Stimulated activated naive CD8-positive, alpha-beta T cell treated with anti-CD3 and anti-CD28 coated beads, Interleukin-15, amount 100 ng/mL, for 72 hours (primary cell): Measurements from ENCODE around the gene TMEM106B.

Source experiments
- ATAC-seq: fragments of 150-1000 bp; cut with Tn5 transposase; 2 replicates; pipeline ENCODE4 v1.10.0; 2021; ENCODE audit warnings: mild to moderate bottlenecking, moderate library complexity
- DNase-seq, 2 donors: peaks; one replicate each; pipeline ENCODE4 v3.0.0; 2021 to 2022
- H3K27ac Mint-ChIP-seq, 2 donors: one replicate each; pipeline ENCODE4 v1.8.0; 2022; ENCODE audit warnings: mild to moderate bottlenecking in 2 of 2, mixed read lengths in 2 of 2, moderate library complexity in 2 of 2
- H3K27me3 Mint-ChIP-seq: one replicate; pipeline ENCODE4 v1.8.0; 2022; ENCODE audit warnings: mixed read lengths
- H3K4me1 Mint-ChIP-seq: one replicate; pipeline ENCODE4 v1.8.0; 2022; ENCODE audit warnings: mild to moderate bottlenecking, mixed read lengths
- H3K4me3 Mint-ChIP-seq, 2 donors: one replicate each; pipeline ENCODE4 v1.8.0; 2022; ENCODE audit warnings: mild to moderate bottlenecking in 2 of 2, mixed read lengths in 2 of 2, moderate library complexity in 1 of 2
- H3K9me3 Mint-ChIP-seq, 2 donors: one replicate each; pipeline ENCODE4 v1.8.0; 2022; ENCODE audit warnings: mixed read lengths in 2 of 2

Gene TMEM106B

GRCh38 chr7:12249706-12250105 is 38.6 kb downstream of the TMEM106B start:
- no peaks in the 10 kb centered on the region for H3K27me3 Mint-ChIP-seq

GRCh38 chr7:12250232-12250631 is 39.1 kb downstream of the TMEM106B start:
- Mint-ChIP-seq H3K27ac (no peak overlapping the region), H3K4me1 (no peaks in the 10 kb centered on the region), H3K4me3 (no peak overlapping the region), H3K9me3 (peaks cover 23 to 30% of the 10 kb centered on the region in 2 donors), H3K27me3 (no peaks in the 10 kb centered on the region)
- ATAC-seq (no peak), DNase-seq (no peak)

More at GRCh38 chr7:12249706-12250105, 38.6 kb downstream of the TMEM106B start:
- H3K4me1 Mint-ChIP-seq = no peaks in the 10 kb centered on the region
- H3K4me3 Mint-ChIP-seq = no peak overlapping the region
- ATAC-seq (no peak), DNase-seq (no peak)
- no peak overlapping the region for H3K27ac Mint-ChIP-seq
- H3K9me3 Mint-ChIP-seq = peaks cover 23 to 30% of the 10 kb centered on the region in 2 donors

DNA sequence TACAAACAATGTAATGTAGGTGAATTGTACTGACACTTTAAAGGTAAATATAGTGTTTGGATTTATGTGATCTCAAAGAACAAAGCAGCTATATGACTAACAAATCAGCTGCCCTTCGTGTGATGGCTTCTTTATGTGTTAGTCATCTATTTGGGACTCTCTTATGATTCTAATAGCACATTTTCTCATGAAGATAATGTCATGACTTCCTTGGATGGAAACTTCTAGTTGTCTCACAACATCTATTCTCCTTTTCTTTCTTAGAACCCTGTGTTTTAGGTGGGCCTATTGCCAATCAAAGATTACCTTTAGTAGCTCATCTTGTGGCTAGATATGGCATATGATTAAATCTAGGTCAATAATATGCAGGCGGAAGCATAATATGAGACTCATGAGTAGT is 45.0 kb downstream of the TMEM106B start:
- no peak overlapping the region for H3K27ac Mint-ChIP-seq
- no peak for DNase-seq
- ATAC-seq = peak; percentile 21

GRCh38 chr7:12257582-12257981 is 46.5 kb downstream of the TMEM106B start:
- ATAC-seq = peak; percentile 97
- Mint-ChIP-seq H3K4me1 (peaks cover 9% of the 10 kb centered on the region), H3K27me3 (no peaks in the 10 kb centered on the region), H3K4me3 (no peak overlapping the region), H3K9me3 (peaks cover 10 to 15% of the 10 kb centered on the region in 2 donors), H3K27ac (no peak overlapping the region)
- DNase-seq = peak; percentile 46 to 55

More for the DNA sequence above, 45.0 kb downstream of the TMEM106B start:
- Mint-ChIP-seq H3K27me3 (no peaks in the 10 kb centered on the region), H3K9me3 (peaks cover 23 to 30% of the 10 kb centered on the region in 2 donors), H3K4me3 (no peak overlapping the region), H3K4me1 (peaks cover 9% of the 10 kb centered on the region)

DNA sequence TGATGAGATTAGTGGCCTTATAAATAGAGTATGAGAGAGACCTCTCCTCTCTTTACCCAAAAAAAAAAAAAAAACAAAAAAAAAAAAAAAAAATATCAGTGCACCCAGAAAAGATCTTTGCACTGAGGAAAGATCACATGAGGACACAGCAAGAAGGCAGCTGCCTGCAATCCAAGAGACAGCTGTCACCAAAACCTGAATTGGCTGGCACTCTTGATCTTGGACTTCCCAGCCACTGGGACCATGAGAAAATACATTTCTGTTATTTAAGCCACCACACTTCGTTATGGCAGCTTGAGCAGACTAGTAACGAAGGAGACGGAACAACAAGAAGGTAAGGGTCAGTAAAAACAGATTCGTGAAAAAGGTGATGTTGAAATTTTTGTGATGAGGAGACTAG is 47.0 kb downstream of the TMEM106B start:
- H3K4me1 Mint-ChIP-seq = peaks cover 9% of the 10 kb centered on the region
- ATAC-seq = no peak

GRCh38 chr7:12267542-12267941 is 56.4 kb downstream of the TMEM106B start:
- no peaks in the 10 kb centered on the region for H3K27me3 Mint-ChIP-seq
- H3K9me3 Mint-ChIP-seq = peaks cover 0 to 8% of the 10 kb centered on the region in 2 donors
- DNase-seq = no peak
- H3K27ac Mint-ChIP-seq = no peak overlapping the region
- no peaks in the 10 kb centered on the region for H3K4me1 Mint-ChIP-seq
- no peak overlapping the region for H3K4me3 Mint-ChIP-seq
- ATAC-seq = no peak

More for the DNA sequence above, 47.0 kb downstream of the TMEM106B start:
- DNase-seq = no peak
- Mint-ChIP-seq H3K27me3 (no peaks in the 10 kb centered on the region), H3K27ac (no peak overlapping the region), H3K4me3 (no peak overlapping the region), H3K9me3 (peaks cover 6 to 10% of the 10 kb centered on the region in 2 donors)

GRCh38 chr7:12269100-12269895 is 58.2 kb downstream of the TMEM106B start:
- Mint-ChIP-seq H3K27me3 (no peaks in the 10 kb centered on the region), H3K4me1 (no peaks in the 10 kb centered on the region), H3K9me3 (peaks cover 0 to 8% of the 10 kb centered on the region in 2 donors), H3K4me3 (no peak overlapping the region), H3K27ac (no peak overlapping the region)
- ATAC-seq (peak; percentile 39), DNase-seq (no peak)

DNA sequence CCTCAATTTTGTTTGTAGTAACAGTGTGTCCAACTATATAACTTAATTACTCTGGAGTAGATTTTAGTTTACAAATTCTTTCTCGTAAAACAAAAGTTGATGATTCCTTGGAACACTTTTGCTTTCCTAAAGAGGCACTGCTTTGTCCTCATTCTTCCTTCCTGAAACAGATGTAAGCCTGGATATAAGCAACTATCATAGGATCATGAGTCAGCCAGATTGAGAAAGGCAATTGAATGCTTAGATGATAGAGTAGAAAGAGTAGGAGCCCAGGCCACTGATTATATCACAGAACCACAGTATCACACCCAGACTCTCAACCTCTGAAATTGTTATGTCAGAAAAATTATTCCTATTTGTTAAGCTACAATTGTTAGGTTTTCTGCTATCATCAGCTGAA is 69.9 kb downstream of the TMEM106B start:
- Mint-ChIP-seq H3K4me3 (no peak overlapping the region), H3K4me1 (no peaks in the 10 kb centered on the region), H3K9me3 (peaks cover 9 to 20% of the 10 kb centered on the region in 2 donors), H3K27ac (no peak overlapping the region), H3K27me3 (no peaks in the 10 kb centered on the region)
- ATAC-seq = no peak
- DNase-seq = no peak

DNA sequence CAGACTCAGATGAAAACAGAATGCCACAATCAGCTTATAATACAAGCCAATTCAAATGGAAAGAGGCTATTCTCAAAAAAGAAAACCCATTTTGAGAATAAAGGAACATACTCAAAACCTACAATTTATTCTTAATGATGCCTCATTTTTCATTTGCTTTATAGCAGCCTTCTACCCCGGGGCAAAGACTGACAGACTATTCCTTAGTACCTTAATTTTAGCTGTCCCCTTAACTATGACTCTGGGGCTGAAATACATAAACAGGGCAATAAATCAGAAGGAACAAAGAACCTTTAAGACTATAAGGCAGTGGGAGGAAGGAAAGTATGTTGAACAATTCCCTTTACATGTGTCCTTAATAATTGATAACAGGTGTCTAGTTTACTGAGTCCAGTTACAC is 76.8 kb downstream of the TMEM106B start:
- Mint-ChIP-seq H3K4me3 (no peak overlapping the region), H3K27me3 (no peaks in the 10 kb centered on the region), H3K9me3 (peaks cover 9 to 26% of the 10 kb centered on the region in 2 donors), H3K27ac (no peak overlapping the region), H3K4me1 (no peaks in the 10 kb centered on the region)
- ATAC-seq (no peak), DNase-seq (no peak)

GRCh38 chr7:12289996-12290395 is 78.9 kb downstream of the TMEM106B start:
- Mint-ChIP-seq H3K9me3 (peaks cover 9 to 26% of the 10 kb centered on the region in 2 donors), H3K27me3 (no peaks in the 10 kb centered on the region), H3K4me3 (no peak overlapping the region), H3K4me1 (no peaks in the 10 kb centered on the region), H3K27ac (peak overlapping the region in 1 of 2 donors; percentile 12)
- DNase-seq (no peak), ATAC-seq (no peak)

DNA sequence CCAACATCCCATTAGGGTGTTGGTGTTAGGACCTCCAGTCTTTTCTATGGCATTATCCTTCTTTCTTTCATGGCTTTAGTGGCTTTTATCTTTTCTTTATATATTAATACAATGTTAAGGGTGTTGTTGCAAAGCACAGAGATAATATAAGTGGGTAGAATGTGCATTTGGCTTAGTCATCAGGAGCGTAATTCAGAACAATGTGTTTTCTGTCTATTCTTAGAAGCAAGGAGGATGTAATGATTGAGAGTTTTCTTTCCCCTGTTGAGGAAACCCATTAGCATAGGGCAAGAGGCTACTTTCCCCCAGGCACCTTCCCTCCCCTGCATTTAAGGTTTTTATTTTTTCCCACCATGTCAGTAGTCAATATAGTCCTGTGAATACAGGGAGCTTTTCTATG is 79.7 kb downstream of the TMEM106B start:
- no peak for ATAC-seq
- H3K4me3 Mint-ChIP-seq = no peak overlapping the region
- no peaks in the 10 kb centered on the region for H3K4me1 Mint-ChIP-seq
- DNase-seq = no peak
- no peaks in the 10 kb centered on the region for H3K27me3 Mint-ChIP-seq
- H3K27ac Mint-ChIP-seq = no peak overlapping the region
- peaks cover 9 to 26% of the 10 kb centered on the region in 2 donors for H3K9me3 Mint-ChIP-seq

DNA sequence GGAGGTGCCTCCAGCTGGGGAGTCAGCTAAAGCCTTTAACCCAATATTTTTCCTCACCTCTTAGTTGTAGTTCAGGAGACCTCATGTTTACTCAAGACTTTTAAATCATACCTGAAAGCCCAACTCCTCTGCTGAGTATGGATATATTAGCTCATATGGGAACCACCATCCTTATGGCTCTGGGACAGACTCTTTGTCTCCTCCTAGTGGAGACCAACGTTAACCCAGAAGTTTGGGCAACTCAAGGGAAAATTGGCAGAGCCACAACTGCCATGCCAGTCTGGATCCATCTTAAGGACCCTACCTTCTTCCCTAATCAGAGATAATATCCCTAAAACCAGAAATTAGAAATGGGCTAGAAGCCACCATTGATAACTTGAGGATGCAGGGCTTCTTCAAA is 80.8 kb downstream of the TMEM106B start:
- DNase-seq = no peak
- H3K9me3 Mint-ChIP-seq = peaks cover 9 to 26% of the 10 kb centered on the region in 2 donors
- H3K27ac Mint-ChIP-seq = no peak overlapping the region
- H3K27me3 Mint-ChIP-seq = no peaks in the 10 kb centered on the region
- no peak for ATAC-seq
- no peaks in the 10 kb centered on the region for H3K4me1 Mint-ChIP-seq
- no peak overlapping the region for H3K4me3 Mint-ChIP-seq
